ENCODE data around the gene MYBPC2. TPM values are rescaled to one million over a fixed set of nuclear protein-coding genes. Genes with fewer than 3 reads are reported as not detected.

MYBPC2 gene
- total RNA-seq, 1 donor from 2014 or later, result 0.77 TPM

- no peak overlapping the region for H3K4me3 ChIP-seq
- Mint-ChIP-seq H3K36me3 (peaks cover 19% of the 10 kb centered on the region), H3K4me3 (no peak overlapping the region), H3K27ac (peak overlapping the region; percentile 27), H3K9me3 (peaks cover under 1% of the 10 kb centered on the region), H3K4me1 (peaks cover 9% of the 10 kb centered on the region), H3K27me3 (ENCODE audit: insufficient read depth, low read depth) (peaks cover 3% of the 10 kb centered on the region)
- H3K9me3 ChIP-seq (ENCODE audit: low read depth), result no peaks in the 10 kb centered on the region
- no peaks in the 10 kb centered on the region for H3K4me1 ChIP-seq
- no peak overlapping the region for H3K9ac ChIP-seq
- H3K27me3 ChIP-seq, result no peaks in the 10 kb centered on the region
- no peak overlapping the region for H3K27ac ChIP-seq
- H2AFZ ChIP-seq (replicated peaks), result no peak overlapping the region
- peaks cover 42% of the 10 kb centered on the region for H3K79me2 ChIP-seq (ENCODE audit: low read depth)
- no peaks in the 10 kb centered on the region for H3K36me3 ChIP-seq
- no peak for DNase-seq (ENCODE audit: low spot score)
- TF ChIP-seq EZH2 (IDR thresholded peaks at IDR 0.05), result no peak
- no peak for TF ChIP-seq EZH2phosphoT487 (IDR thresholded peaks at IDR 0.05)
- no peak for TF ChIP-seq CTCF (IDR thresholded peaks at IDR 0.05)
- H3K4me2 ChIP-seq, result no peak overlapping the region
- no peaks in the 10 kb centered on the region for H3F3A ChIP-seq (ENCODE audit: low read depth)
- peaks cover 4% of the 10 kb centered on the region for H4K20me1 ChIP-seq (ENCODE audit: low read depth)
Observed at GRCh38 chr19:50398675-50399367, 33.9 kb upstream of the MYBPC2 start.

GRCh38 chr19:50399368-50399745 lies 33.3 kb upstream of the MYBPC2 start:
- H3K4me2 ChIP-seq, result no peak overlapping the region
- no peak overlapping the region for H3K4me3 ChIP-seq
- no peaks in the 10 kb centered on the region for H3K36me3 ChIP-seq
- Mint-ChIP-seq H3K36me3 (peaks cover 20% of the 10 kb centered on the region), H3K27ac (peak overlapping the region; percentile 27), H3K4me3 (no peak overlapping the region), H3K9me3 (no peaks in the 10 kb centered on the region), H3K27me3 (ENCODE audit: insufficient read depth, low read depth) (no peaks in the 10 kb centered on the region), H3K4me1 (peaks cover 9% of the 10 kb centered on the region)
- TF ChIP-seq EZH2 (IDR thresholded peaks at IDR 0.05), result no peak
- no peak for TF ChIP-seq CTCF (IDR thresholded peaks at IDR 0.05)
- no peak for TF ChIP-seq EZH2phosphoT487 (IDR thresholded peaks at IDR 0.05)
- DNase-seq (ENCODE audit: low spot score), result no peak
- H3K9me3 ChIP-seq (ENCODE audit: low read depth), result no peaks in the 10 kb centered on the region
- no peaks in the 10 kb centered on the region for H3F3A ChIP-seq (ENCODE audit: low read depth)
- peaks cover 4% of the 10 kb centered on the region for H4K20me1 ChIP-seq (ENCODE audit: low read depth)
- H2AFZ ChIP-seq (replicated peaks), result no peak overlapping the region
- H3K27ac ChIP-seq, result no peak overlapping the region
- no peaks in the 10 kb centered on the region for H3K4me1 ChIP-seq
- H3K9ac ChIP-seq, result no peak overlapping the region
- H3K27me3 ChIP-seq, result no peaks in the 10 kb centered on the region
- H3K79me2 ChIP-seq (ENCODE audit: low read depth), result peaks cover 37% of the 10 kb centered on the region

- Histone ChIP-seq H4K20me1 (ENCODE audit: low read depth) (peaks cover 4% of the 10 kb centered on the region), H3K27ac (no peak overlapping the region), H3K4me3 (no peak overlapping the region), H3K27me3 (no peaks in the 10 kb centered on the region), H3K36me3 (no peaks in the 10 kb centered on the region), H3K79me2 (ENCODE audit: low read depth) (peaks cover 14% of the 10 kb centered on the region), H3K9ac (no peak overlapping the region), H3K9me3 (ENCODE audit: low read depth) (no peaks in the 10 kb centered on the region), H3F3A (ENCODE audit: low read depth) (no peaks in the 10 kb centered on the region), H3K4me2 (no peak overlapping the region), H3K4me1 (no peaks in the 10 kb centered on the region), H2AFZ (replicated peaks) (no peak overlapping the region)
- no peaks in the 10 kb centered on the region for H3K9me3 Mint-ChIP-seq
- no peak for DNase-seq (ENCODE audit: low spot score)
- peaks cover 9% of the 10 kb centered on the region for H3K4me1 Mint-ChIP-seq
- H3K36me3 Mint-ChIP-seq, result peaks cover 17% of the 10 kb centered on the region
- H3K27me3 Mint-ChIP-seq (ENCODE audit: insufficient read depth, low read depth), result peaks cover 2% of the 10 kb centered on the region
- H3K27ac Mint-ChIP-seq, result no peak overlapping the region
- TF ChIP-seq EZH2phosphoT487 (IDR thresholded peaks at IDR 0.05) (no peak), EZH2 (IDR thresholded peaks at IDR 0.05) (no peak), CTCF (IDR thresholded peaks at IDR 0.05) (no peak)
- no peak overlapping the region for H3K4me3 Mint-ChIP-seq
Observed at GRCh38 chr19:50401605-50402450, 30.9 kb upstream of the MYBPC2 start.

All from neural progenitor cell (in vitro differentiated cells).